Tibial nerve (tissue), 4 donors: ENCODE measurements around the gene HNRNPUL1.

Source experiments
- EP300 ChIP-seq, 2 donors: sonication (generic); formaldehyde crosslinking; IDR thresholded peaks; one replicate each; pipeline ENCODE4 v1.6.1; 2017; ENCODE audit warnings: antibody characterized with exemption in 2 of 2, mild to moderate bottlenecking in 1 of 2
- POLR2A ChIP-seq, 2 donors: fragments of 450-650 bp; IDR thresholded peaks; one replicate each; pipeline ENCODE4 v1.6.1; 2017; ENCODE audit warnings: antibody characterized with exemption in 2 of 2, mild to moderate bottlenecking in 2 of 2, moderate library complexity in 2 of 2
- TF ChIP-seq, protein P1 (sequence below), 5 experiments: fragments of 200-600 bp in 3 of 5; fragments of 450-650 bp in 2 of 5; sonication (generic) in 3 of 5; IDR thresholded peaks; one replicate each; pipeline ENCODE4 v1.5.1; 2016 to 2019; ENCODE audit warnings: antibody characterized with exemption in 5 of 5, mild to moderate bottlenecking in 3 of 5, moderate library complexity in 2 of 5

DNA sequence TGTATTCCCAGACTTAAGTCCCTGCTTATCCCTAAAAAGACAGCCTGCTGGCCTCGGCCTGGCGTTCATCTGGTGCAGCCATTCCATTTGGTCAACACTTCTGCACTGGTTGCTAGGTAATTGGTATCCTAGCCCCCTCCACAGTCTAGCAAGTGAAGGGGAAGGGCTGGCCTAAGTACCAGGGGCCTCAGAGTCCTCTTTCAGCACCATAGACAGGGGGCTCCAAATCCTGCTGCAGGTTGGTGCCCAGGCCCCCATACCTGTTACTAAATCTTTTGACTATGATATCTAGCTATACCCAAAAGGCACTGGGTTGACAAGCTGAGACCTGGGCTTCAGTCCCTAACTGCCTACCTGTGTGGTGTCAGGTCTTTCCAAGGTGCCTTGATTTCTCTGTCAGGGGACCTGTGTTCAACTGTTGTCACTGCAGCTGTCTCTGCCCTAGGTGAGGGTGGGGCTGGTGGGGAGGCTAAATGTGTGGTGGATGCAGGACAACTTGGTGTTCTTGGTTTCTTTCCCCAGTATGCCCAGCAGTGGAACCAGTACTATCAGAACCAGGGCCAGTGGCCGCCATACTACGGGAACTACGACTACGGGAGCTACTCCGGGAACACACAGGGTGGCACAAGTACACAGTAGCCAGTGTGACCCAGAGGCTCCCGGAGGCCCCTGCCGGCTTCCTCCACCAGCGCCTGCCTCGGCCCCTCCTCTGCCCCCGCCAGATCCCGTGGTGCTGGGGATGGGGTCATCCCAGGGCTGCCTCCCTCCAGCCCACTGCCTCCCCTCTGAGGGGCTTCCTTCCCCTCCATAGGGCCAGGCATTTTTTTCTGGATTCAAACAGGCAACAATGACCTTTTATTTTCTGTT, 42.0 kb downstream of the HNRNPUL1 start:
- TF ChIP-seq, protein P1, sequence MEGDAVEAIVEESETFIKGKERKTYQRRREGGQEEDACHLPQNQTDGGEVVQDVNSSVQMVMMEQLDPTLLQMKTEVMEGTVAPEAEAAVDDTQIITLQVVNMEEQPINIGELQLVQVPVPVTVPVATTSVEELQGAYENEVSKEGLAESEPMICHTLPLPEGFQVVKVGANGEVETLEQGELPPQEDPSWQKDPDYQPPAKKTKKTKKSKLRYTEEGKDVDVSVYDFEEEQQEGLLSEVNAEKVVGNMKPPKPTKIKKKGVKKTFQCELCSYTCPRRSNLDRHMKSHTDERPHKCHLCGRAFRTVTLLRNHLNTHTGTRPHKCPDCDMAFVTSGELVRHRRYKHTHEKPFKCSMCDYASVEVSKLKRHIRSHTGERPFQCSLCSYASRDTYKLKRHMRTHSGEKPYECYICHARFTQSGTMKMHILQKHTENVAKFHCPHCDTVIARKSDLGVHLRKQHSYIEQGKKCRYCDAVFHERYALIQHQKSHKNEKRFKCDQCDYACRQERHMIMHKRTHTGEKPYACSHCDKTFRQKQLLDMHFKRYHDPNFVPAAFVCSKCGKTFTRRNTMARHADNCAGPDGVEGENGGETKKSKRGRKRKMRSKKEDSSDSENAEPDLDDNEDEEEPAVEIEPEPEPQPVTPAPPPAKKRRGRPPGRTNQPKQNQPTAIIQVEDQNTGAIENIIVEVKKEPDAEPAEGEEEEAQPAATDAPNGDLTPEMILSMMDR (IDR thresholded peaks at IDR 0.05) = no peak
- TF ChIP-seq POLR2A (IDR thresholded peaks at IDR 0.05) (no peak), EP300 (IDR thresholded peaks at IDR 0.05) (no peak)
